HuH-7 (cell line): ENCODE measurements around the gene TRAPPC1.
A peak's percentile ranks its signal among the peaks of the same experiment; 100 is the strongest.

Source experiments
- DNase-seq: peaks from one replicate; pipeline ENCODE4 v3.0.0; 2011; ENCODE audit warnings: low spot score

The TRAPPC1 gene

GRCh38 chr17:7940743-7941142 lies 9.0 kb upstream of the TRAPPC1 start:
- no peak for DNase-seq

GRCh38 chr17:7940034-7940433 lies 8.3 kb upstream of the TRAPPC1 start:
- no peak for DNase-seq

GRCh38 chr17:7935859-7936258 lies 4.1 kb upstream of the TRAPPC1 start:
- no peak for DNase-seq

GRCh38 chr17:7932949-7933348 lies 1.2 kb upstream of the TRAPPC1 start:
- DNase-seq = peak; percentile 33

GRCh38 chr17:7932483-7932891 lies 741 bp upstream of the TRAPPC1 start:
- DNase-seq = no peak

- no peak for DNase-seq
These were observed 710 bp downstream of the TRAPPC1 start for GRCh38 chr17:7930841-7931631.

GRCh38 chr17:7929158-7930023 lies 2.4 kb downstream of the TRAPPC1 start, which contains the start of gene KCNAB3:
Gene KCNAB3 (minus strand): TSS chr17:7929856. CDS start chr17:7929435, 421 bp downstream.
- no peak for DNase-seq

- DNase-seq = no peak
These were observed 4.2 kb downstream of the TRAPPC1 start for GRCh38 chr17:7927596-7927995.

- DNase-seq = no peak
These were observed 8.7 kb downstream of the TRAPPC1 start for GRCh38 chr17:7922845-7923628.

- DNase-seq = no peak
These were observed 9.4 kb downstream of the TRAPPC1 start for GRCh38 chr17:7922269-7922844.

- DNase-seq = no peak
These were observed 14.9 kb downstream of the TRAPPC1 start for GRCh38 chr17:7916808-7917207.

- no peak for DNase-seq
These were observed 15.4 kb downstream of the TRAPPC1 start for GRCh38 chr17:7916385-7916682.

- peak; percentile 68 for DNase-seq
These were observed 15.9 kb downstream of the TRAPPC1 start, which contains the start of gene RNF227 for GRCh38 chr17:7915611-7916384. Gene RNF227 (minus strand): TSS chr17:7916289. CDS start chr17:7916195, 94 bp downstream.

- no peak for DNase-seq
These were observed 16.6 kb downstream of the TRAPPC1 start for GRCh38 chr17:7915179-7915610.

- DNase-seq = peak; percentile 61
These were observed 18.7 kb downstream of the TRAPPC1 start for GRCh38 chr17:7912927-7913524.

- DNase-seq = no peak
These were observed 20.6 kb downstream of the TRAPPC1 start for GRCh38 chr17:7911116-7911515.

GRCh38 chr17:7910711-7911110 lies 21.0 kb downstream of the TRAPPC1 start:
- no peak for DNase-seq

GRCh38 chr17:7910281-7910680 lies 21.5 kb downstream of the TRAPPC1 start:
- no peak for DNase-seq

- no peak for DNase-seq
These were observed 22.7 kb downstream of the TRAPPC1 start for GRCh38 chr17:7909089-7909488.
